ENCODE data around the gene HDGF. TPM values are rescaled to one million over a fixed set of nuclear protein-coding genes. Genes with fewer than 3 reads are reported as not detected.

The HDGF gene
- total RNA-seq, 2 donors from 2014 or later = 92.4 to 122 TPM

DNA sequence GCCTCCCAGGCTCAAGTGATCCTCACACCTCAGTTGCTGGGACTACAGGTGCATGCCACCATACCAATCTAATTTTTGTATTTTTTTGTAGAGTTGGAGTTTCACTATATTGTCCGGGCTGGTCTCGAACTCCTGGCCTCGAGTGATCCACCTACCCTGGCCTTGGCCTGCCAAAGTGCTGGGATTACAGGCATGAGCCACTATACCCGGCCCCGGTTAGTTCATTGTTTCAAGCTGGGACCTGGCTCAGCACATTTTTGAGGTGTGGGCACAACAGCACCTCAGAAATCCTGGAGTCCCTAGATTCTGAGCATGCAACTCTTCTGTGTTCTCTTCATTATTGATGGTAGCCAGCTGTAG lies 43.9 kb upstream of the HDGF start:
- H3K36me3 ChIP-seq (replicated peaks in 1 of 2; ENCODE audit: insufficient read depth in 1 of 2, low read depth in 2 of 2) = peaks cover 11 to 45% of the 10 kb centered on the region in 2 donors
- H3K9me3 ChIP-seq = no peaks in the 10 kb centered on the region
- H3K27ac ChIP-seq = no peak overlapping the region
- H3K27me3 ChIP-seq = no peaks in the 10 kb centered on the region
- H3K4me3 ChIP-seq = no peak overlapping the region
- TF ChIP-seq, protein P1, sequence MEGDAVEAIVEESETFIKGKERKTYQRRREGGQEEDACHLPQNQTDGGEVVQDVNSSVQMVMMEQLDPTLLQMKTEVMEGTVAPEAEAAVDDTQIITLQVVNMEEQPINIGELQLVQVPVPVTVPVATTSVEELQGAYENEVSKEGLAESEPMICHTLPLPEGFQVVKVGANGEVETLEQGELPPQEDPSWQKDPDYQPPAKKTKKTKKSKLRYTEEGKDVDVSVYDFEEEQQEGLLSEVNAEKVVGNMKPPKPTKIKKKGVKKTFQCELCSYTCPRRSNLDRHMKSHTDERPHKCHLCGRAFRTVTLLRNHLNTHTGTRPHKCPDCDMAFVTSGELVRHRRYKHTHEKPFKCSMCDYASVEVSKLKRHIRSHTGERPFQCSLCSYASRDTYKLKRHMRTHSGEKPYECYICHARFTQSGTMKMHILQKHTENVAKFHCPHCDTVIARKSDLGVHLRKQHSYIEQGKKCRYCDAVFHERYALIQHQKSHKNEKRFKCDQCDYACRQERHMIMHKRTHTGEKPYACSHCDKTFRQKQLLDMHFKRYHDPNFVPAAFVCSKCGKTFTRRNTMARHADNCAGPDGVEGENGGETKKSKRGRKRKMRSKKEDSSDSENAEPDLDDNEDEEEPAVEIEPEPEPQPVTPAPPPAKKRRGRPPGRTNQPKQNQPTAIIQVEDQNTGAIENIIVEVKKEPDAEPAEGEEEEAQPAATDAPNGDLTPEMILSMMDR (IDR thresholded peaks at IDR 0.05) = no peak
- no peak for TF ChIP-seq POLR2A (IDR thresholded peaks at IDR 0.05)
- H3K4me1 ChIP-seq = no peaks in the 10 kb centered on the region
- WGBS, 2 donors = 90 to 94% methylated on average over 5 of the region's 5 CpGs
- no peak for ATAC-seq
- intact Hi-C loops (cut with DNase I) = no loop called here
- DNase-seq = no peak

DNA sequence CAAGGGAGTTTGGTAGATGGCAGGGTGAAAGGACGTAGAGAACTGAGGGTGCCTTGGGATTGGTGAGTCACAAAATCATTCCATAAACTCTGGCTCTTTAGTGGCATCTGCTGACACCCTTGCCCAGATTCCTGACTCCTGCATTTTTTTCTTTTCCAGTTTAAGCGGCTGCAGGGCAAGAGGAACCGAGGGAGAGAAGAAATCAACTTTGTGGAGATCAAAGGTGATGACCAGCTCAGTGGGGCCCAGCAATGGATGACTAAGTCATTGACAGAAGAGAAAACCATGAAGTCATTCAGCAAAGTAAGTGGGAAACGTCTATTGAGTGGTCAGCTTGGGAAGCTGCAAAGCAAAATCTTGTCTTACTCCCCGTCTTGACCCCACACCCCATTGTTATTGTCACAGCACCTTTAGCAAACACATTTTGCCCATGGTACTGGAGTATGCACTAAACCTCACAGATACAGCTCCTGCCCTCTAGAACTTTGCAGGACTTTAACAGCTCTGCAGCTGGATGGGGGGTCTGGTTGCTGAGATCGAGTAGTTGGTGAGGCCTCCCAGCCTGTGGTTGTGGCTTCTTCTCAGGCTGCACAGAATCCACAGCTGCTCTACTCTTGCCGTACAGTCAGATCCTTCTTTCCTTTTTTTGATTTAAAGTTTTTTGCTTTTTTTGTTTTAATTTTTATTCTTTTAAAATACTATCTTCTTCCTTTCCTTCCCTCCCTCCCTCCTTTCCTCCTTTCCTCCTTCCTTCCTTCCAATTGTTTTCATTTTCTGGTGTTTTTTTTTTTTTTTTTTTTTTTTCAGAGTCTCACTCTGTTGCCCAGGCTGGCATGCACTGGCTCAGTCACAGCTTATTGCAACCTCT lies 43.3 kb upstream of the HDGF start:
- intact Hi-C loops (cut with DNase I) = no loop called here
- no peak overlapping the region for H3K27ac ChIP-seq
- H3K9me3 ChIP-seq = no peaks in the 10 kb centered on the region
- H3K27me3 ChIP-seq = no peaks in the 10 kb centered on the region
- DNase-seq = no peak
- no peak for ATAC-seq
- peaks cover 9 to 45% of the 10 kb centered on the region in 2 donors for H3K36me3 ChIP-seq (replicated peaks in 1 of 2; ENCODE audit: insufficient read depth in 1 of 2, low read depth in 2 of 2)
- 80 to 82% methylated on average over 7 of the region's 7 CpGs for WGBS, 2 donors
- no peak for TF ChIP-seq POLR2A (IDR thresholded peaks at IDR 0.05)
- no peaks in the 10 kb centered on the region for H3K4me1 ChIP-seq
- no peak overlapping the region for H3K4me3 ChIP-seq

DNA sequence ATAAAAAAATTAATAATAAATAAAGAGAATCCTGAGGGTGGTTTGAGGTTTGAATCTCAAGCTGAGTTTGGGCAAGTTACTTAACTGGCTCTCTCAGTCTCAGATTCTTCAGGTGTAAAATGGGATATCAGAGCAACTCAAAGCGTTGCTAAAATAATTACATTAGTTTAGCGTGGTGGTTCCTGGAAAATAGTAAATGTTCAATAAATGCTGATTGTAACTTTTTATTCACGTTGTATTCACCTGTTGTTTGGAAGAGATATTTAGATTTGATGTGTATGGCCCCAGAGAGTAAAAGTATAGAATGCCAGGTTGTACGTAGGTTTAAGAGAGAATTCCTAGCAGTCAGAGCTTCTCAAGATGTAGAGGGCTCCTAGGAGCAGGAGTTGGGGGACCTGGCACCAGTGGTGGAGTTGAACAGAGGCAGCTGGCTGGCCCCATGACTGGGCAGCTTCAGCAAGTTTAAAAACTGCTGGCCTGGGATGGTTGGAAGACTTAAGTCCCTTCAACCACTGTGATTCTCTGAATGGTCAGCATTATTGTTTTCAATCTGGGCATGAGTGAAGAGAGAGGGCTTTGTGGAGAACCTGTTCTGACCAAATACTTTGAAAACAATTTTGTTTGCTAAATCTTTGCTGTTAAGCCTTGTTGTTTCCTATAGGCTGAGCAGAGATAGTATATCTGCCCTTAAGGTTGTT lies 38.3 kb upstream of the HDGF start:
- ATAC-seq (no peak), DNase-seq (no peak)
- Histone ChIP-seq H3K27ac (no peak overlapping the region), H3K4me3 (no peak overlapping the region), H3K4me1 (no peaks in the 10 kb centered on the region), H3K36me3 (replicated peaks in 1 of 2; ENCODE audit: insufficient read depth in 1 of 2, low read depth in 2 of 2) (peaks cover 8 to 30% of the 10 kb centered on the region in 2 donors), H3K27me3 (no peaks in the 10 kb centered on the region), H3K9me3 (no peaks in the 10 kb centered on the region)
- TF ChIP-seq POLR2A (IDR thresholded peaks at IDR 0.05) = no peak
- TF ChIP-seq, protein P1 (IDR thresholded peaks at IDR 0.05) = no peak
- intact Hi-C loops (cut with DNase I) = no loop called here
- 81 to 89% methylated on average over 4 of the region's 4 CpGs for WGBS, 2 donors

DNA sequence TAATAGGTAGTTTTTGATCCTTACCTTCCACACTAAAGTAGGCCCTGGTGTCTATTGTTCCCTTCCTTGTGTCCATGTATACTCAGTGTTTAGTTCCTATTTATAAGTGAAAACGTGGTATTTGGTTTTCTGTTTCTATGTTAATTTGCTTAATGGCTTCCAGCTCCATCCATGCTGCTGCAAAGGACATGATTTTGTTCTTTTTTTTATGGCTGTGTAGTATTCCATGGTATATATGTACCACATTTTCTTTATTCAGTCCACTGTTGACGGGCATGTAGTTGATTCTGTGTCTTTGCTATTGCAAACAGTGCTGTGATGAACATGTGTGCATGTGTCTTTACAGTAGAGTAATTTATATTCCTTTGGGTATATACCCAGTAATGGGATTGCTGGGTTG lies 36.7 kb upstream of the HDGF start:
- DNase-seq (no peak), ATAC-seq (no peak)
- 86 to 95% methylated on average over 2 of the region's 2 CpGs for WGBS, 2 donors
- intact Hi-C loops (cut with DNase I) = no loop called here
- Histone ChIP-seq H3K9me3 (no peaks in the 10 kb centered on the region), H3K4me3 (no peak overlapping the region), H3K36me3 (replicated peaks in 1 of 2; ENCODE audit: insufficient read depth in 1 of 2, low read depth in 2 of 2) (peaks cover 8 to 26% of the 10 kb centered on the region in 2 donors), H3K27me3 (no peaks in the 10 kb centered on the region), H3K4me1 (no peaks in the 10 kb centered on the region), H3K27ac (no peak overlapping the region)
- TF ChIP-seq, protein P1 (IDR thresholded peaks at IDR 0.05) = no peak
- no peak for TF ChIP-seq POLR2A (IDR thresholded peaks at IDR 0.05)

DNA sequence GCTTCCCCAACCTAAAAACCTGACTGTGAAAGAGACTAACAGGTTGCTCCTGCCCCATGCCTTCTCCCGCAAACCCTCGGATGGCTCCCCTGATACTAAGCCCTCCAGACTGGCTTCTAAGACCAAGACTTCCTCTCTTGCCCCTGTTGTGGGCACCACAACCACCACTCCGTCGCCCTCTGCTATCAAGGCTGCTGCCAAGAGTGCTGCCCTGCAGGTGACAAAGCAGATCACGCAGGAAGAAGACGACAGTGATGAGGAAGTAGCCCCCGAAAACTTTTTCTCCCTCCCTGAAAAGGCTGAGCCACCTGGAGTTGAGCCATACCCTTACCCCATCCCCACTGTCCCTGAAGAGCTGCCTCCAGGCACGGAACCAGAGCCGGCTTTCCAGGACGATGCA lies 35.2 kb upstream of the HDGF start:
- Histone ChIP-seq H3K4me3 (no peak overlapping the region), H3K27me3 (no peaks in the 10 kb centered on the region), H3K9me3 (no peaks in the 10 kb centered on the region), H3K36me3 (replicated peaks in 1 of 2; ENCODE audit: insufficient read depth in 1 of 2, low read depth in 2 of 2) (peaks cover 8 to 17% of the 10 kb centered on the region in 2 donors), H3K27ac (no peak overlapping the region), H3K4me1 (no peaks in the 10 kb centered on the region)
- ATAC-seq (no peak), DNase-seq (no peak)
- intact Hi-C loops (cut with DNase I) = no loop called here
- TF ChIP-seq POLR2A (IDR thresholded peaks at IDR 0.05) = no peak
- TF ChIP-seq, protein P1 (IDR thresholded peaks at IDR 0.05) = no peak
- 87 to 91% methylated on average over 10 of the region's 10 CpGs for WGBS, 2 donors

Measured in body of pancreas (tissue), 4 donors.